HG03565 (cell line): ENCODE data around the gene GRID1.

ENCODE experiments used
- ATAC-seq: cut with Tn5 transposase; IDR thresholded peaks from one replicate; pipeline ENCODE4 v1.9.1; 2021; ENCODE audit warnings: mild to moderate bottlenecking, moderate library complexity; ENCODE audit not compliant: unreplicated experiment

The GRID1 gene

GRCh38 chr10:85600026-85600743, 766.4 kb downstream of the GRID1 start:
- no peak for ATAC-seq

- ATAC-seq, result no peak
These were observed 767.5 kb downstream of the GRID1 start for GRCh38 chr10:85599081-85599480.

- no peak for ATAC-seq
These were observed 767.9 kb downstream of the GRID1 start for GRCh38 chr10:85598646-85599045.

DNA sequence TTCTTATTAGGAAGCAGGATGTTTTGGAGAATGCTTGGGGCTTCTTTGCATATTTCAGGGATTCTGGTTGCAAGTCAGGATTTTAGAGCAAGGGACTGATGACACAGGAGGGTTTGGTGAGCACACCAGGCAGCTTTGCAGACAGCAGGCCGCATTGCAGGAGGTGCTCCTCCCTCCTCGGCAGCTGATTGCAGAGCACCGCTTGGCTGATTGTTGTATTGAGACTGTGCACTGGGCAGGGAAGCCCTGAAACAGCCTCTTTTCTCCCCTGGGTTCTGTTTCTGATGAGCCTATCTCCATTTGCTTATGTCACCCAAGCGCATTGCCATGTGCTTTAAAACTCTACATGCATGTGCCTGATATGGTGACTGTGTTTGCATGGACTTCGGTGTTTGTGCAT, 769.6 kb downstream of the GRID1 start:
- no peak for ATAC-seq

DNA sequence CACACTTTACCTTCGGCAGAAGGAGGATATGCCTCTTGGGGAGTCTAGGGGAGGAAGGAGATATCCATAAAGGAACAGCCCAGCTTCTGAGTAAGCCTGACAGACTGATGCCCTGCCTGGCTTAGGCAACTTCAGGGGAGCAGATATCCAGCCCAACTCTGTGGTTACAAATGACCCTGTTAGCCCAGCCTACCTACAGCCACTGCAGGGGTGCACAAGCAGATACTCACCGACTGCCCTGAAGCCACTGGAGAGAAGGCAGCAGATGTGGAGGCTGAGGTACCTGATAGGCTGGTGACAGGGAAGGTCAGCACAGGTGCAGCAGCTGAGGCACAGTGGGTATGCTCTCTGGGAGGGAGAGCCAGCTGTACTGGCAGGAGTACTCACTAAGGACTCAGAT, 770.2 kb downstream of the GRID1 start:
- no peak for ATAC-seq

DNA sequence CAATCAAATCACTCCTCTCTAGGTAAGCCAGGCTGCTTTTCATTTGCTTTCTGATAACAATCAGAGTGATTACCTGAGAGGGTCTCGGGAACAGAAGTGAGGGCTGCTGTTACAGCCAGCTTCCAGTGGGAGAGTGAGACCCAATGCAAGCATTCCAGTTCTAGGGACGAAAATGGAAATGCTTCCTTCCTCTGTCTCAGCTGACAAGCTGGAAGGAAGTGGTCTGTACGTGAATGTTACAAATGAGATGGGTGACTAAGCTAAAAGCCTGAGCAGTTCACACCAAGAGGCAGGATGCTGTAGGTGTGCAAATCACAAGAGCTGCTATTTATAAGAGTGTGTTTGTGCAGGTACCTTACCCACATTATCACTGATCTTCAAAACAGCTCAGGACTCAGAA, 772.4 kb downstream of the GRID1 start:
- no peak for ATAC-seq

GRCh38 chr10:85593226-85593772, 773.3 kb downstream of the GRID1 start:
- ATAC-seq, result no peak

DNA sequence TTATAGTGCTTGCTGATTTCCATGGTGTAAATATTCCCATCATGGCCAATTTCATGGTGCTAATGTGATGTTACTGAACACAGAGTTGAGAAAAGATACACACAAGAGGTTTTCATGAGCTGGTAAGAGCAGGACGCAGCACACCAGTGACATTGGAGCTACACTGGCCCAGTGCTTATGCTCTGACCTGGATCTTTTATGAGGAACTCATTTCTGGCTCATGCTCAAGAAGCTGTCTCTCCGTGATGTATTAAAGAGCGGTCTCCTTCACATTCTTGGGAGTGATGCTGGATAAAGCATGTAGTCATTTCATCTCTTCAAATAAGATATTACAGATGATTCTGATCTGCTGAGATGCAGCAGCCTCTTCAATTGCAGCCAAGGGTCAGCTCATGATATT, 785.2 kb downstream of the GRID1 start:
- ATAC-seq, result no peak

DNA sequence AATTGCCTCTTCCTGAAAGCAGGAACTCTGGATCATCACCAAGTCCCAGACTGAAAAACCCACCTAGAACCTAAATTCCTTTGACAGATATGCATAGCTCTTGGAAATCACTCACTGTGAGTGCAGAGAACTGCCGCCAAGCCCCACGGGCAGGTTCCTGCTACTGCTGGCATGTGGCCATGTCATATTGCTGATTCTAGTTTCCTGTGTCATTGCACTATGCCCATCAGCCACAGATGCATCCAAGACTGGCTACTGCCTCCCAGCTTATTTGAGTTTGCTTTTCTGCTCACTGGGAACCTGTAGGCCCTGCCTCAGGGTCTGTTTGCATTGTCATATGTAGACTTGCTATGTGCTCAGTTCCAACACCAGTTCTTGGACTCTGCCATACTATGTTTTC, 786.0 kb downstream of the GRID1 start:
- ATAC-seq, result no peak

DNA sequence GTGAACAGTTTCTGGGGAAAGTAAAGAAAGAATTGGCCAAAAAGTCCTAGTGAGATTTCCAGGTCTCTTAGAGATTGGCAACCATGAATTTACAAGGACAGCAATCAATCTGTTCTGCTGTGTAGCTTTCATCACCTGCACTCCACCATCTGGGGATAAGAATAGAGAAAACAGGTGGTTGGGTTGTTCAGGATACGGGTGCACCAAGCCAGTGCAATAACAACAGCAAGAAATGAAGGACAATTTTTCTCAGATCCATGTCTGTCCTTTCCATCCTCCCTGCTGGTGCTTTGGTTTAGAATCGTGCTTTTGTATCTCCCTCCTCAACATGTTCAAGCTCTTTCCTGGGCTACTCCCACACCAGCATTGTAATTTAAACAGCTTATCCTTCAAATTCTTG, 787.7 kb downstream of the GRID1 start:
- ATAC-seq, result no peak

DNA sequence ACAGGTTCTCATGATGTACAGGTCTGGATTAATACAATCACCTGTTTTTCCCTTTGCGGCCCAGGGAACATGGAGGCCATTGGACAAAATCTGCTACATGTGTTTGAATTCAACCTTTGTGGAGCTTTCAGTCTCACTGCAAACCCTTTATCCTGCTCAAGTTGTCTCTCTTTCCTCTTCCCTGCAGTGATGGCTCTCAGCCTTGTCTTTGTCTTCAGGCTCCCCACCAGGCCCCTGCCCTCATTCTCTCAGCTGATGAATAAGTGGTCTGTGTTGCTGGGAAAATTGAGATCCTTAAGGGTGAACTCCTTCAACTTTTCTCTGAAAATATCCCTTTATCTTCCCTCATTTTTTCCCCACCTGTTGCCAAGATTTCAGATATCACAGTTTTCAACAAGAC, 791.2 kb downstream of the GRID1 start:
- ATAC-seq, result no peak

- no peak for ATAC-seq
These were observed 795.7 kb downstream of the GRID1 start for GRCh38 chr10:85570871-85571270.

DNA sequence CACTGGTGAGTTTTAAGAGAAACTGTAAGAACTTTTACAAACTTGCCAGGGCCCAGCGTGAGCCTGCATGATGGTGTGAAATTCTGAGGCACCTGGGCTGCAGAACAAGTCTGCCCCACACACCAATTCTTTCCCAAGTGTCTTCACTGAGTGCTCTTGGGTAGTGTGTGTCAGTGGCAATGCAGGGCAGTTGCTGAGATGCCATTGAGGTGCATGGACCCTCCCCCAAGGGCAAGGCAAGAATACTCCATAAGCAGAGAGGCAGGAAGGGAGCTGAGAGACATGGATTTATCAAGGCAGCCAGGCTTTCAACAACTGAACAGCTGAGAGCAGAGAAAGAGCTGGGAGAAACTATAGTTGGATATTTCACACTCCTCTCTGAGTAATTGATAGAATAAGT, 801.2 kb downstream of the GRID1 start:
- no peak for ATAC-seq

DNA sequence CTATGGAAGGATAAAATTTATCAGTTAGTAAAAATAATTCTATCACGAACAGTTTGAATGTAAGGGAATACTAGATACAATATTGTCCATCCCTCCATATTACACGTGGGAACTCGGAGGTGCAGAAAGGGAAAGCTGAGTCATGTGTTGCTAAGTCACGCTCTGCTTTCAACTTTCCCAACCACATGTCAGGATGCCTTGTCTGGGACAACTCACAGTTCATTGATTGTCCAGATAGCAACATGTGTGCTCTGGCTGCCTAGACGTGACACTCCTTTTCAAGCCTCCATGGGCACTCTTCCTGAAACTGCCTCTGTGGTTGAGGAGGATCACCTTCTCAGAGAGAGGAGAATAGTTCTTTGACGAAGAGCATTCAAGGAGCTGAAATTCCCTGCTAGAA, 808.1 kb downstream of the GRID1 start:
- ATAC-seq, result no peak

GRCh38 chr10:85557706-85558105, 808.9 kb downstream of the GRID1 start:
- no peak for ATAC-seq

DNA sequence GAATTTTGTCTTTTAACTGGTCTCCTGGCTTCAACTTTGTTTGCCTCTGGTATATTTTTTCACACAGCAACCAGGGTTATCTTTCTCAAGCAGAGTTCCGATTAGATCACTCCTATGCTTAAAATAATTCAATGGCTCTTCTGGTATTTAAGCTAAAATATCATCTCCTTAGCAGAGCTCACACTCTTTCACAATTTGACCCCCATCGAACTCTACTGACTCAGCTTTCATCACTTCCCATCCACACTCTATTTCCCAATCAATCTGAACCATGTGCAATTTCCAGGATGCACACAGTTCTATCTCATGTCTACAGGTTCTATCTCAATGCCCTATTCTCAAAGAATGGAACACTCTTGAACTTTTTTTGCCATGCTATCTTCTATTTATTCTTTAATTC, 809.5 kb downstream of the GRID1 start:
- ATAC-seq, result no peak
